ENCODE data around the gene CAPZA1.

The CAPZA1 gene

GRCh38 chr1:112676543-112676942, 56.9 kb downstream of the CAPZA1 start (continued):
- TF ChIP-seq CREB5 (CRISPR knock-in tag; IDR thresholded peaks at IDR 0.05; ENCODE audit: low read depth) (no peak), CSDC2 (CRISPR knock-in tag; IDR thresholded peaks at IDR 0.05) (no peak), ZC3H10 (CRISPR knock-in tag; IDR thresholded peaks at IDR 0.05) (no peak), SNAI2 (CRISPR knock-in tag; IDR thresholded peaks at IDR 0.05) (no peak), RARB (CRISPR knock-in tag; IDR thresholded peaks at IDR 0.05) (no peak), ISL1 (CRISPR knock-in tag; IDR thresholded peaks at IDR 0.05) (no peak)

- ATAC-seq = no peak
- TF ChIP-seq RARB (CRISPR knock-in tag; IDR thresholded peaks at IDR 0.05) (no peak), ZFP30 (CRISPR knock-in tag; IDR thresholded peaks at IDR 0.05) (no peak), POU6F1 (CRISPR knock-in tag; IDR thresholded peaks at IDR 0.05; ENCODE audit: borderline replicate concordance, low read depth) (no peak), ZNF70 (CRISPR knock-in tag; IDR thresholded peaks at IDR 0.05) (no peak), PPARA (CRISPR knock-in tag; IDR thresholded peaks at IDR 0.05; ENCODE audit: borderline replicate concordance) (no peak), ZNF8 (CRISPR knock-in tag; IDR thresholded peaks at IDR 0.05) (no peak), ZC3H10 (CRISPR knock-in tag; IDR thresholded peaks at IDR 0.05) (no peak), TSHZ2 (CRISPR knock-in tag; IDR thresholded peaks at IDR 0.05) (no peak), CREB5 (CRISPR knock-in tag; IDR thresholded peaks at IDR 0.05; ENCODE audit: low read depth) (no peak), ISL1 (CRISPR knock-in tag; IDR thresholded peaks at IDR 0.05) (no peak), TCF4 (CRISPR knock-in tag; IDR thresholded peaks at IDR 0.05; ENCODE audit: borderline replicate concordance) (no peak), CSRNP3 (CRISPR knock-in tag; IDR thresholded peaks at IDR 0.05) (no peak), ARNTL (CRISPR knock-in tag; IDR thresholded peaks at IDR 0.05; ENCODE audit: borderline replicate concordance, low read depth) (no peak), OSR1 (CRISPR knock-in tag; IDR thresholded peaks at IDR 0.05) (no peak), BACH2 (CRISPR knock-in tag; IDR thresholded peaks at IDR 0.05; ENCODE audit: borderline replicate concordance) (no peak), ZNF565 (CRISPR knock-in tag; conservative IDR thresholded peaks at IDR 0.05; ENCODE audit: low read depth) (no peak), GLIS3 (CRISPR knock-in tag; IDR thresholded peaks at IDR 0.05) (no peak)
Measured at GRCh38 chr1:112677501-112677900, 57.9 kb downstream of the CAPZA1 start.

GRCh38 chr1:112678605-112679004, 59.0 kb downstream of the CAPZA1 start:
- no peak for ATAC-seq
- TF ChIP-seq TSHZ2 (CRISPR knock-in tag; IDR thresholded peaks at IDR 0.05) (no peak), PPARA (CRISPR knock-in tag; IDR thresholded peaks at IDR 0.05; ENCODE audit: borderline replicate concordance) (no peak), ARNTL (CRISPR knock-in tag; IDR thresholded peaks at IDR 0.05; ENCODE audit: borderline replicate concordance, low read depth) (no peak), GLIS3 (CRISPR knock-in tag; IDR thresholded peaks at IDR 0.05) (no peak), ISL1 (CRISPR knock-in tag; IDR thresholded peaks at IDR 0.05) (no peak), SNAI2 (CRISPR knock-in tag; IDR thresholded peaks at IDR 0.05) (no peak), TCF4 (CRISPR knock-in tag; IDR thresholded peaks at IDR 0.05; ENCODE audit: borderline replicate concordance) (no peak), RARB (CRISPR knock-in tag; IDR thresholded peaks at IDR 0.05) (no peak), POU6F1 (CRISPR knock-in tag; IDR thresholded peaks at IDR 0.05; ENCODE audit: borderline replicate concordance, low read depth) (no peak), BACH2 (CRISPR knock-in tag; IDR thresholded peaks at IDR 0.05; ENCODE audit: borderline replicate concordance) (no peak), ZFP30 (CRISPR knock-in tag; IDR thresholded peaks at IDR 0.05) (no peak), ZC3H10 (CRISPR knock-in tag; IDR thresholded peaks at IDR 0.05) (no peak), CSRNP3 (CRISPR knock-in tag; IDR thresholded peaks at IDR 0.05) (no peak), CSDC2 (CRISPR knock-in tag; IDR thresholded peaks at IDR 0.05) (no peak), ZNF565 (CRISPR knock-in tag; conservative IDR thresholded peaks at IDR 0.05; ENCODE audit: low read depth) (no peak), ZNF8 (CRISPR knock-in tag; IDR thresholded peaks at IDR 0.05) (no peak), TOX (CRISPR knock-in tag; IDR thresholded peaks at IDR 0.05; ENCODE audit: borderline replicate concordance) (no peak), ZNF70 (CRISPR knock-in tag; IDR thresholded peaks at IDR 0.05) (no peak)
